Caco-2 (cell line): ENCODE measurements around the gene DUSP3. TPM values are rescaled to one million over a fixed set of nuclear protein-coding genes. Genes with fewer than 3 reads are reported as not detected.

Experiments used
- BruUV-seq: library from RNA; stranded (reverse); fragments of 400-500 nt; replicated peaks from 2 replicates; lab custom pipeline; 2021; lab: Mats Ljungman, UMichigan
- CTCF ChIA-PET: fragments of 300-600 bp; sonication (Branson Sonifier 250); formaldehyde crosslinking; loops from one replicate; lab custom pipeline; 2022; ENCODE audit warnings: antibody characterized with exemption; lab: Charles Lee
- POLR2A ChIA-PET: fragments of 300-600 bp; sonication (Branson Sonifier 250); formaldehyde crosslinking; loops from one replicate; lab custom pipeline; 2022; ENCODE audit warnings: antibody characterized with exemption; lab: Charles Lee
- DNase-seq, 2 experiments: peaks; one replicate each; pipeline versions ENCODE4 v3.0.0 to v3.0.0-alpha.2; 2020 to 2022
- H3K27me3 ChIP-seq: replicated peaks from 2 replicates; pipeline ENCODE4 v1.6.0; 2011; ENCODE audit warnings: low read length; ENCODE audit not compliant: control insufficient read depth, insufficient read depth
- H3K36me3 ChIP-seq: 2 replicates; pipeline ENCODE4 v1.5.1; 2011; ENCODE audit warnings: low read length; ENCODE audit not compliant: control insufficient read depth, insufficient read depth
- H3K4me1 ChIP-seq: fragments of 250-450 bp; sonication (Bioruptor Pico); 2 replicates; pipeline ENCODE4 v1.5.1; 2020; ENCODE audit warnings: mild to moderate bottlenecking
- H3K4me3 ChIP-seq: 2 replicates; pipeline ENCODE4 v1.5.1; 2011; ENCODE audit warnings: low read depth, mild to moderate bottlenecking, control low read depth, low read length
- H3K9me3 ChIP-seq: fragments of 250-450 bp; sonication (Bioruptor Pico); 2 replicates; pipeline ENCODE4 v1.5.1; 2020; ENCODE audit warnings: mild to moderate bottlenecking, moderate library complexity
- H3K27ac Mint-ChIP-seq: one replicate; pipeline ENCODE4 v1.8.0; 2022; ENCODE audit warnings: mixed read lengths; ENCODE audit not compliant: unreplicated experiment
- H3K27me3 Mint-ChIP-seq: one replicate; pipeline ENCODE4 v1.8.0; 2022; ENCODE audit warnings: mixed read lengths; ENCODE audit not compliant: insufficient read depth, unreplicated experiment
- H3K36me3 Mint-ChIP-seq: one replicate; pipeline ENCODE4 v1.8.0; 2022; ENCODE audit warnings: mild to moderate bottlenecking, mixed read lengths; ENCODE audit not compliant: insufficient read depth, unreplicated experiment
- H3K4me1 Mint-ChIP-seq: one replicate; pipeline ENCODE4 v1.8.0; 2022; ENCODE audit warnings: low read depth, mixed read lengths; ENCODE audit not compliant: unreplicated experiment
- H3K4me3 Mint-ChIP-seq: one replicate; pipeline ENCODE4 v1.8.0; 2022; ENCODE audit warnings: mild to moderate bottlenecking, moderate library complexity, mixed read lengths; ENCODE audit not compliant: unreplicated experiment
- H3K9me3 Mint-ChIP-seq: one replicate; pipeline ENCODE4 v1.8.0; 2022; ENCODE audit warnings: mixed read lengths; ENCODE audit not compliant: unreplicated experiment
- intact Hi-C: fragments of 100-400 bp; cut with micrococcal nuclease; formaldehyde crosslinking; loops from one replicate; pipeline ENCODE4 v1.10.0; 2022; ENCODE audit not compliant: unreplicated experiment
- total RNA-seq: library from RNA; stranded (reverse); gene quantifications from 2 replicates; pipeline ENCODE4 v1.2.3, GENCODE V29; 2022
- TF ChIP-seq, protein P1 (sequence below), 2 experiments: fragments of 200-600 bp in 1 of 2; IDR thresholded peaks; 1 replicate in 1 of 2; 2 replicates in 1 of 2; pipeline versions ENCODE4 v1.5.1 to v1.8.0; 2011 to 2022; ENCODE audit warnings: antibody characterized with exemption in 1 of 2, control low read depth in 1 of 2, inconsistent platforms in 1 of 2, low read depth in 1 of 2, low read length in 1 of 2, mild to moderate bottlenecking in 1 of 2, moderate library complexity in 1 of 2; ENCODE audit not compliant: insufficient read depth in 1 of 2, severe bottlenecking in 1 of 2, unreplicated experiment in 1 of 2

The DUSP3 gene
- total RNA-seq, 1 experiment from 2014 or later: 86.3 TPM

DNA sequence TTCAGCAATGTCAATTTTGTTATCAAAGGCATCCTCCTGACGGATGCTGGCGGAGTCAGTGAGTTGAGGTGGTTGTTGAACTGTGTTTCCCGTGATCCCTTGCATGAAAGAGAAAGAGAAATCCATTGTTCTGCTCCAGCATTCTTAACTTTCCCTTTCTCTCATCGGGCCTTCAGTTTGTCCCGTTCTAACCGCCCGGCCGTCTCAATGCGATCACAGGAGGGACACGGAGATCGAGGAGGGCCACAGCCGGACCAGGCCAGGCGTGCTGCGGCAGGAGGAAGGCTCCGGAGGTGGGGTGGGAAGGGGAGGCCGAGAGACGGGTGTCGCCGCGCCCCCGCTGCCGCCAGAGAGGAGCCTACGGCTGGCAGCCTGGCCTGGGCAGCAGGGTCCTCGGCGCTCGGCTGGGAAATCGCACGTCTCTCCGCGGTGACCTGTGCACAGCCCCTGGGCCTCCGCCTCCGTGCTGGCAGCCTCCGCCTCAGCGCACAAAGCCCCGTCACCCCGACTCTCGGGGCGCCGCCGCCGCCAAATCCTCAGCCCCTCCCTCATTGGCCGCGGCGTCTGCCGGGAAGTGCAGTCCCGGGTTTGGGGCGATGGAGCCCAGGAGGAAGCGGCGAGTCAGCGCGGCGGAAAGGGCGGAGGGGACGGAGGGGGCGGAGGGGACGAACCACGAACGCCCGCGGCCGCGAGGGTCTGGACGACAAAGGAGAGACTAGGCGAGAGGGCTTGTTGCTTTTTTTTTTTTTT, 58.3 kb downstream of the DUSP3 start:
- Mint-ChIP-seq H3K4me1 (peaks cover 28% of the 10 kb centered on the region), H3K27me3 (no peaks in the 10 kb centered on the region), H3K27ac (peak overlapping the region; percentile 69), H3K36me3 (peaks cover 7% of the 10 kb centered on the region), H3K4me3 (peak overlapping the region; percentile 69), H3K9me3 (no peaks in the 10 kb centered on the region)
- Histone ChIP-seq H3K36me3 (no peaks in the 10 kb centered on the region), H3K4me3 (peak overlapping the region; percentile 75), H3K4me1 (0 out of 2 replicates have a peak, but pooled peaks cover 4% of the 10 kb centered on the region), H3K9me3 (no peaks in the 10 kb centered on the region), H3K27me3 (no peaks in the 10 kb centered on the region)
- no TSS peak for BruUV-seq
- intact Hi-C loops: loop anchor here (1.0 kb wide), 1 partner anchor 40 kb away; no protein-coding TSS in a partner anchor
- ChIA-PET CTCF (interaction anchor here (0.7 kb wide), 1 partner anchor 47 kb away, joined by 3 read pairs; no protein-coding TSS in a partner anchor), POLR2A (interaction anchor here (0.7 kb wide), 1 partner anchor 39 kb away, joined by 6 read pairs; no protein-coding TSS in a partner anchor)
- peak; percentile 74 to 81 for DNase-seq
- TF ChIP-seq, protein P1, sequence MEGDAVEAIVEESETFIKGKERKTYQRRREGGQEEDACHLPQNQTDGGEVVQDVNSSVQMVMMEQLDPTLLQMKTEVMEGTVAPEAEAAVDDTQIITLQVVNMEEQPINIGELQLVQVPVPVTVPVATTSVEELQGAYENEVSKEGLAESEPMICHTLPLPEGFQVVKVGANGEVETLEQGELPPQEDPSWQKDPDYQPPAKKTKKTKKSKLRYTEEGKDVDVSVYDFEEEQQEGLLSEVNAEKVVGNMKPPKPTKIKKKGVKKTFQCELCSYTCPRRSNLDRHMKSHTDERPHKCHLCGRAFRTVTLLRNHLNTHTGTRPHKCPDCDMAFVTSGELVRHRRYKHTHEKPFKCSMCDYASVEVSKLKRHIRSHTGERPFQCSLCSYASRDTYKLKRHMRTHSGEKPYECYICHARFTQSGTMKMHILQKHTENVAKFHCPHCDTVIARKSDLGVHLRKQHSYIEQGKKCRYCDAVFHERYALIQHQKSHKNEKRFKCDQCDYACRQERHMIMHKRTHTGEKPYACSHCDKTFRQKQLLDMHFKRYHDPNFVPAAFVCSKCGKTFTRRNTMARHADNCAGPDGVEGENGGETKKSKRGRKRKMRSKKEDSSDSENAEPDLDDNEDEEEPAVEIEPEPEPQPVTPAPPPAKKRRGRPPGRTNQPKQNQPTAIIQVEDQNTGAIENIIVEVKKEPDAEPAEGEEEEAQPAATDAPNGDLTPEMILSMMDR (IDR thresholded peaks at IDR 0.05; ENCODE audit: insufficient read depth in 1 of 2, low read depth in 1 of 2, low read length in 1 of 2, severe bottlenecking in 1 of 2, unreplicated experiment in 1 of 2): no peak

DNA sequence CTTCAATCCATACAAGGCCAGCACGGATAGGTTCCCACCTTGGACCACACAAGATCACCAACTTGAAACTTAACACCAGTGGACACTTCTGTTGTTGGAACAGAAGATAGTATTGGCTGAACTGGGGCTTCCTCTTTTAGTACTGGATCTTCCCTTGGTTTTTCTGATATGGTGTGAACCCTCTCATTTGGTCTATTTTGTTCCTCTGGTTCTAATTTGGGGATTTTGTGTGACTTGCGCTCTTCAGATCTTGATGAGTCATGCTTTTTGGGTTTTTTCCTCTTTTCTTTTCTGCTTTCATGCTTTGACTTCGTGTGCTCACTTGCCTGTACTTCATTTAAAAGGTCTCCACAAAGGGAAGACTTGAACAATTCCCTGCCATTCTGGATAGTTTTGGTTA, 59.2 kb downstream of the DUSP3 start:
- TF ChIP-seq, protein P1 (IDR thresholded peaks at IDR 0.05; ENCODE audit: insufficient read depth in 1 of 2, low read depth in 1 of 2, low read length in 1 of 2, severe bottlenecking in 1 of 2, unreplicated experiment in 1 of 2): no peak
- H3K4me1 Mint-ChIP-seq: peaks cover 30% of the 10 kb centered on the region
- H3K27me3 Mint-ChIP-seq: peaks cover under 1% of the 10 kb centered on the region
- H3K27me3 ChIP-seq: no peaks in the 10 kb centered on the region
- no peaks in the 10 kb centered on the region for H3K9me3 Mint-ChIP-seq
- no peaks in the 10 kb centered on the region for H3K36me3 ChIP-seq
- DNase-seq: no peak
- H3K9me3 ChIP-seq: no peaks in the 10 kb centered on the region
- H3K4me3 Mint-ChIP-seq: peak overlapping the region; percentile 69
- no peak overlapping the region for H3K4me3 ChIP-seq
- ChIA-PET POLR2A (no interaction called here), CTCF (no interaction called here)
- intact Hi-C loops: no loop called here
- H3K27ac Mint-ChIP-seq: peak overlapping the region; percentile 69
- BruUV-seq: no TSS peak
- H3K36me3 Mint-ChIP-seq: peaks cover 7% of the 10 kb centered on the region
- 0 out of 2 replicates have a peak, but pooled peaks cover 4% of the 10 kb centered on the region for H3K4me1 ChIP-seq

DNA sequence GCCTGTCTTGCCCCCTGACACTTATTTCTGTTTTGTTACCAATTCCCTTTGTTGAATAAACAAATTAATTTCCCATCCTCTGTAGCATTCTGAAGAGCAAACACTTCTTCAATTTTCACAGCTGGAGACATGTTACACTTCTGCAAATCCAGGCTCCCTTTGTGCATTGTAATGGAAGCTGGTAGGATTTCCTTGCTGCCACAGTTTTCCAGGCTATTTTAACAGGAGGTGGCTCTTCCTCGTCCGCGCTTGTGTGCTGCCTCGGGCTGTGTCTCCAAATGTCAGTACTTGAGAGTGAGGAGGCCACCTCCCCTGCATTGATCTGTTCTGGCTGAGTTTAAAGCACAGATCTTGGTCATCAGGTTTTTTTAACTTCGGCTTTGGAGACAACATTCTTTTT, 60.2 kb downstream of the DUSP3 start:
- Mint-ChIP-seq H3K27me3 (peaks cover 6% of the 10 kb centered on the region), H3K27ac (no peak overlapping the region), H3K9me3 (no peaks in the 10 kb centered on the region), H3K4me3 (no peak overlapping the region), H3K4me1 (peaks cover 37% of the 10 kb centered on the region), H3K36me3 (peaks cover 7% of the 10 kb centered on the region)
- DNase-seq: no peak
- POLR2A ChIA-PET: no interaction called here
- 0 out of 2 replicates have a peak, but pooled peaks cover 4% of the 10 kb centered on the region for H3K4me1 ChIP-seq
- no peak overlapping the region for H3K4me3 ChIP-seq
- TF ChIP-seq, protein P1 (IDR thresholded peaks at IDR 0.05; ENCODE audit: insufficient read depth in 1 of 2, low read depth in 1 of 2, low read length in 1 of 2, severe bottlenecking in 1 of 2, unreplicated experiment in 1 of 2): no peak
- H3K36me3 ChIP-seq: no peaks in the 10 kb centered on the region
- intact Hi-C loops: no loop called here
- H3K27me3 ChIP-seq: no peaks in the 10 kb centered on the region
- H3K9me3 ChIP-seq: no peaks in the 10 kb centered on the region
- BruUV-seq: no TSS peak
- CTCF ChIA-PET: no interaction called here
